MM.1S (cell line): ENCODE measurements around the gene SETBP1.

Experiments
- CTCF ChIP-seq: fragments of 300-600 bp; sonication (generic); IDR thresholded peaks from 2 replicates; pipeline ENCODE4 v1.5.1; 2016; ENCODE audit warnings: antibody characterized with exemption, low read length, mixed read lengths
- EZH2 ChIP-seq: fragments of 300-600 bp; sonication (generic); optimal IDR thresholded peaks from 2 replicates; pipeline ENCODE3; 2017; ENCODE audit warnings: low read depth, mild to moderate bottlenecking, antibody characterized with exemption, low read length, mixed read lengths

GRCh38 chr18:45108754-45109153 lies 428.1 kb downstream of the SETBP1 start:
- TF ChIP-seq CTCF (no peak), EZH2 (no peak)
